Immature natural killer cell (primary cell): Measurements from ENCODE around the gene GRIN2A. TPM values are rescaled to one million over a fixed set of nuclear protein-coding genes. Genes with fewer than 3 reads are reported as not detected.

Experiments
- DNase-seq, 3 donors: peaks; one replicate each; pipeline ENCODE4 v3.0.0; 2022; ENCODE audit warnings: mixed read lengths in 1 of 3
- H3K27ac Mint-ChIP-seq, 6 donors: one replicate each; pipeline ENCODE4 v1.8.0; 2020; ENCODE audit warnings: mixed read lengths in 6 of 6, mild to moderate bottlenecking in 5 of 6, inconsistent platforms in 4 of 6, moderate library complexity in 3 of 6
- H3K27me3 Mint-ChIP-seq, 3 donors: one replicate each; pipeline ENCODE4 v1.8.0; 2020 to 2021; ENCODE audit warnings: low read depth in 3 of 3, mild to moderate bottlenecking in 3 of 3, mixed read lengths in 3 of 3, moderate library complexity in 3 of 3, inconsistent platforms in 1 of 3
- H3K36me3 Mint-ChIP-seq, 3 donors: one replicate each; pipeline ENCODE4 v1.8.0; 2020; ENCODE audit warnings: mixed read lengths in 3 of 3, inconsistent platforms in 2 of 3, mild to moderate bottlenecking in 2 of 3
- H3K4me1 Mint-ChIP-seq, 2 donors: one replicate each; pipeline ENCODE4 v1.8.0; 2020; ENCODE audit warnings: inconsistent platforms in 2 of 2, mild to moderate bottlenecking in 2 of 2, mixed read lengths in 2 of 2, moderate library complexity in 1 of 2
- H3K4me3 Mint-ChIP-seq, 5 donors: one replicate each; pipeline ENCODE4 v1.8.0; 2020; ENCODE audit warnings: mild to moderate bottlenecking in 5 of 5, mixed read lengths in 5 of 5, inconsistent platforms in 3 of 5, moderate library complexity in 3 of 5
- H3K9me3 Mint-ChIP-seq, 6 donors: one replicate each; pipeline ENCODE4 v1.8.0; 2020; ENCODE audit warnings: mild to moderate bottlenecking in 6 of 6, mixed read lengths in 6 of 6, inconsistent platforms in 4 of 6, moderate library complexity in 3 of 6
- polyA plus RNA-seq, 3 donors: library from polyadenylated mRNA; unstranded; fragments of 300-500 nt; fragmentation: Illumina TruSeq; gene quantifications; one replicate each; pipeline ENCODE4 v1.2.3, GENCODE V29; 2021

Gene GRIN2A
- polyA plus RNA-seq, 3 donors from 2014 or later = not detected

GRCh38 chr16:9738690-9739089 is 443.5 kb downstream of the GRIN2A start:
- Mint-ChIP-seq H3K9me3 (peaks cover 0 to 10% (median 0%) of the 10 kb centered on the region in 6 donors), H3K36me3 (no peaks in the 10 kb centered on the region), H3K27ac (no peak overlapping the region), H3K4me1 (no peaks in the 10 kb centered on the region), H3K4me3 (no peak overlapping the region), H3K27me3 (peaks cover 0 to 3% (median 0%) of the 10 kb centered on the region in 3 donors)
- no peak for DNase-seq

- H3K27ac Mint-ChIP-seq = no peak overlapping the region
- no peak overlapping the region for H3K4me3 Mint-ChIP-seq
- H3K9me3 Mint-ChIP-seq = peaks cover 0 to 6% (median 0%) of the 10 kb centered on the region in 6 donors
- peaks cover 0 to 2% (median 0%) of the 10 kb centered on the region in 3 donors for H3K27me3 Mint-ChIP-seq
- H3K36me3 Mint-ChIP-seq = no peaks in the 10 kb centered on the region
- DNase-seq = no peak
- H3K4me1 Mint-ChIP-seq = no peaks in the 10 kb centered on the region
Observed at GRCh38 chr16:9736547-9736946, 445.7 kb downstream of the GRIN2A start.

- Mint-ChIP-seq H3K27ac (no peak overlapping the region), H3K27me3 (peaks cover 2% of the 10 kb centered on the region in 3 donors), H3K4me3 (no peak overlapping the region), H3K4me1 (no peaks in the 10 kb centered on the region), H3K36me3 (no peaks in the 10 kb centered on the region), H3K9me3 (peaks cover 0 to 2% (median 0%) of the 10 kb centered on the region in 6 donors)
- no peak for DNase-seq
Observed at GRCh38 chr16:9723136-9723535, 459.1 kb downstream of the GRIN2A start.

GRCh38 chr16:9713907-9714306 is 468.3 kb downstream of the GRIN2A start:
- H3K4me1 Mint-ChIP-seq = no peaks in the 10 kb centered on the region
- H3K9me3 Mint-ChIP-seq = peaks cover 0 to 8% (median 0%) of the 10 kb centered on the region in 6 donors
- no peak overlapping the region for H3K27ac Mint-ChIP-seq
- no peak for DNase-seq
- H3K4me3 Mint-ChIP-seq = no peak overlapping the region
- peaks cover 3 to 5% (median 4%) of the 10 kb centered on the region in 3 donors for H3K27me3 Mint-ChIP-seq
- no peaks in the 10 kb centered on the region for H3K36me3 Mint-ChIP-seq

GRCh38 chr16:9713156-9713555 is 469.1 kb downstream of the GRIN2A start:
- no peak for DNase-seq
- Mint-ChIP-seq H3K9me3 (peaks cover 0 to 8% (median 0%) of the 10 kb centered on the region in 6 donors), H3K27ac (no peak overlapping the region), H3K4me1 (no peaks in the 10 kb centered on the region), H3K36me3 (no peaks in the 10 kb centered on the region), H3K27me3 (peaks cover 3 to 6% (median 5%) of the 10 kb centered on the region in 3 donors), H3K4me3 (no peak overlapping the region)

- Mint-ChIP-seq H3K4me1 (no peaks in the 10 kb centered on the region), H3K9me3 (peaks cover 0 to 4% (median 0%) of the 10 kb centered on the region in 6 donors), H3K27me3 (peaks cover 3 to 8% (median 5%) of the 10 kb centered on the region in 3 donors), H3K4me3 (no peak overlapping the region), H3K36me3 (no peaks in the 10 kb centered on the region), H3K27ac (no peak overlapping the region)
- no peak for DNase-seq
Observed at GRCh38 chr16:9708972-9709620, 473.1 kb downstream of the GRIN2A start.

- no peaks in the 10 kb centered on the region for H3K4me1 Mint-ChIP-seq
Observed at GRCh38 chr16:9706217-9706836, 475.9 kb downstream of the GRIN2A start.

GRCh38 chr16:9703731-9704130 is 478.5 kb downstream of the GRIN2A start:
- Mint-ChIP-seq H3K27me3 (peaks cover 0 to 6% (median 4%) of the 10 kb centered on the region in 3 donors), H3K9me3 (no peaks in the 10 kb centered on the region), H3K4me1 (no peaks in the 10 kb centered on the region), H3K4me3 (no peak overlapping the region), H3K36me3 (no peaks in the 10 kb centered on the region), H3K27ac (no peak overlapping the region)
- DNase-seq = no peak

More at GRCh38 chr16:9706217-9706836, 475.9 kb downstream of the GRIN2A start:
- Mint-ChIP-seq H3K27me3 (peaks cover 0 to 3% (median 3%) of the 10 kb centered on the region in 3 donors), H3K4me3 (no peak overlapping the region), H3K9me3 (no peaks in the 10 kb centered on the region), H3K27ac (no peak overlapping the region), H3K36me3 (no peaks in the 10 kb centered on the region)
- DNase-seq = no peak

Other genes starting within 250 kb of the GRIN2A start
- gene ATF7IP2, start 203.6 kb upstream of the GRIN2A start, polyA plus RNA-seq = 100 to 1,000 TPM in 1 of 3 donors, 10 to 100 TPM in 2; 34.5 to 118 (median 39.1) TPM